Endothelial cell (in vitro differentiated cells): ENCODE data around the gene ANKIB1. TPM values are rescaled to one million over a fixed set of nuclear protein-coding genes. Genes with fewer than 3 reads are reported as not detected.

Experiments used
- DNase-seq: peaks from one replicate; pipeline ENCODE4 v3.0.0; 2021; ENCODE audit warnings: low spot score
- H3K27ac Mint-ChIP-seq: one replicate; pipeline ENCODE4 v1.8.0; 2021; ENCODE audit warnings: mixed read lengths, inconsistent platforms; ENCODE audit not compliant: unreplicated experiment
- H3K27me3 Mint-ChIP-seq: one replicate; pipeline ENCODE4 v1.8.0; 2021; ENCODE audit warnings: mild to moderate bottlenecking, moderate library complexity, mixed read lengths, inconsistent platforms; ENCODE audit not compliant: unreplicated experiment
- H3K36me3 Mint-ChIP-seq: one replicate; pipeline ENCODE4 v1.8.0; 2021; ENCODE audit warnings: mild to moderate bottlenecking, low read depth, mixed read lengths, inconsistent platforms; ENCODE audit not compliant: unreplicated experiment
- H3K4me1 Mint-ChIP-seq: one replicate; pipeline ENCODE4 v1.8.0; 2021; ENCODE audit warnings: mild to moderate bottlenecking, mixed read lengths, inconsistent platforms; ENCODE audit not compliant: unreplicated experiment
- H3K4me3 Mint-ChIP-seq: one replicate; pipeline ENCODE4 v1.8.0; 2021; ENCODE audit warnings: mild to moderate bottlenecking, mixed read lengths, inconsistent platforms; ENCODE audit not compliant: unreplicated experiment
- H3K9me3 Mint-ChIP-seq: one replicate; pipeline ENCODE4 v1.8.0; 2021; ENCODE audit warnings: mixed read lengths, inconsistent platforms; ENCODE audit not compliant: unreplicated experiment
- CTCF ChIP-seq: fragments of 200-600 bp; sonication (generic); IDR thresholded peaks from one replicate; pipeline ENCODE4 v1.5.0; 2021; ENCODE audit warnings: antibody characterized with exemption; ENCODE audit not compliant: unreplicated experiment
- long read RNA-seq: library from polyadenylated mRNA; unstranded; transcript quantifications from one replicate; pipeline ENCODE4 v2.0.0, GENCODE V29; 2020; ENCODE audit not compliant: unreplicated experiment
- total RNA-seq: library from RNA; stranded (reverse); fragmentation: NEBNext Ultra II Directional; extraction: Animal tissue kit (Norgen Biotek cat#: 25700); gene quantifications from one replicate; pipeline ENCODE4 v1.2.1, GENCODE V29; 2021; ENCODE audit not compliant: unreplicated experiment

Gene ANKIB1
- total RNA-seq, result 51.0 TPM
- long read RNA-seq, partial matches to known transcripts, result 1 of 1 reads
- long read RNA-seq, other reads (novel, unspliced or antisense), result 0 of 1 reads

GRCh38 chr7:92245487-92246359 lies at the start of gene ANKIB1, which contains the start of gene KRIT1:
TSS of gene ANKIB1 (plus strand) at chr7:92245974. CDS start at chr7:92294979, 49,005 bp downstream.
TSS of gene KRIT1 (minus strand) at chr7:92245914. CDS start at chr7:92242135, 3,779 bp downstream.
- no peaks in the 10 kb centered on the region for H3K9me3 Mint-ChIP-seq
- DNase-seq, result peak; percentile 79
- H3K27ac Mint-ChIP-seq, result peak within 1 kb of the TSS; percentile 98
- H3K4me1 Mint-ChIP-seq, result peaks cover 32% of the 10 kb centered on the region
- H3K36me3 Mint-ChIP-seq, result peaks cover 6% of the 10 kb centered on the region
- TF ChIP-seq CTCF, result no peak
- peaks cover 10% of the 10 kb centered on the region for H3K27me3 Mint-ChIP-seq
- peak within 1 kb of the TSS; percentile 100 for H3K4me3 Mint-ChIP-seq

DNA sequence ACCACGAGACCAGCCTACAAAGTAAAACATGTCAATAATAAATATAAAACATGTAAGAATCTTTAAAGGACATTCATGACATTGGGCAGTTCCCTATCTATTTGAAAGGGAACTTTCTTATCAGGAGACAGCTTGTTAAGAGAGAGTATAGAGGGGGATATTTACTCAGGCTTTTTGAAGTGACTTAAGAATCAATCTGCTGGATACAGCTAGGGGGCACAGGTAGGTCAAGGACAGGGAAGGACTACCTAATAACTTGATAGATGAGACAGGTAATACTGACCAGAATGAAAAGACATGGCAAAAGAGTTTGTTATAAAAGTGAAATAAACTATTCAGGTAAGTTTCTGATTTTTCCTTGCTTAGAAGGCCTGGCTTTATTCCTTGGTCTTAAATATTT lies 45.0 kb upstream of the ANKIB1 start:
- H3K27me3 Mint-ChIP-seq, result no peaks in the 10 kb centered on the region
- H3K4me1 Mint-ChIP-seq, result no peaks in the 10 kb centered on the region
- no peak overlapping the region for H3K4me3 Mint-ChIP-seq
- no peaks in the 10 kb centered on the region for H3K9me3 Mint-ChIP-seq
- TF ChIP-seq CTCF, result no peak
- H3K27ac Mint-ChIP-seq, result no peak overlapping the region
- H3K36me3 Mint-ChIP-seq, result peaks cover 14% of the 10 kb centered on the region
- no peak for DNase-seq

DNA sequence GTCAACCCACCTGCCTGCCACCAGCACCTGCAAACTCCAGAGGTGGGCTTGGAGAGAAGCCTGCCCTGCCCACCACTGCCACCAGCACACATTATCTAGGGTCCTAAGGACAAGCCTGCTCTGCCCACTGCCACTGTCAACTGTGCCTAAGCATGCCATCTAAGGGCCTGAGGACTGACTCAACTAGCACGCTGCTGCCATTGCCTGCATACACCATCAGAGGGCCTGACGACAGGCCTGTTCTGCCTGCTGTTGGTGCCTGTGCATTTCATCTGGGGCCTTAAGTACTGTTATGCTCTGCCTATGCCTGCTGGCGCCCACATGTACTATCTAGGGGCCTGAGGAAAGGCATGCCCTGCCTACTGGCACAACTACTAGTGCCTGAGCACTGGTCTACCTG lies 39.8 kb upstream of the ANKIB1 start:
- no peaks in the 10 kb centered on the region for H3K9me3 Mint-ChIP-seq
- no peak overlapping the region for H3K27ac Mint-ChIP-seq
- peaks cover 8% of the 10 kb centered on the region for H3K36me3 Mint-ChIP-seq
- DNase-seq, result no peak
- no peak overlapping the region for H3K4me3 Mint-ChIP-seq
- TF ChIP-seq CTCF, result no peak
- H3K4me1 Mint-ChIP-seq, result no peaks in the 10 kb centered on the region
- H3K27me3 Mint-ChIP-seq, result no peaks in the 10 kb centered on the region

DNA sequence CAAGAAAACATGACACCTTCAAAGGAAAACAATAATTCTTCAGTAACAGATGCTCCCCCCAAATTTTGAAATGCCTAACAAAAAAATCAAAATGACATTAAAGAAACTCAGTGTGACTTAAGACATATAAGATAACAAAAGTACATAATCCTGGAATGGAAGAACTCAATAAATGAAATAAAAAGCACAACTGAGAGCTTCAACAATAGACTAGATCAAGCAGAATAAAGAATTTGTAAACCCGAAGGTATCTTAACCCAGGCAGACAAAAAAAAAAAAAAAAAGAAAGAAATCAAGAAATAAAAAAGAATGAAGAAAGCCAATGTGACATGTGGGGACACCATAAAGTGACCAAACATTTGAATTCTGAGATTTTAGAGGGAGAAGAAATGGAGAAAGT lies 39.1 kb upstream of the ANKIB1 start:
- H3K27ac Mint-ChIP-seq, result no peak overlapping the region
- no peaks in the 10 kb centered on the region for H3K9me3 Mint-ChIP-seq
- H3K27me3 Mint-ChIP-seq, result no peaks in the 10 kb centered on the region
- no peak for DNase-seq
- no peaks in the 10 kb centered on the region for H3K4me1 Mint-ChIP-seq
- peaks cover 12% of the 10 kb centered on the region for H3K36me3 Mint-ChIP-seq
- no peak for TF ChIP-seq CTCF
- no peak overlapping the region for H3K4me3 Mint-ChIP-seq

DNA sequence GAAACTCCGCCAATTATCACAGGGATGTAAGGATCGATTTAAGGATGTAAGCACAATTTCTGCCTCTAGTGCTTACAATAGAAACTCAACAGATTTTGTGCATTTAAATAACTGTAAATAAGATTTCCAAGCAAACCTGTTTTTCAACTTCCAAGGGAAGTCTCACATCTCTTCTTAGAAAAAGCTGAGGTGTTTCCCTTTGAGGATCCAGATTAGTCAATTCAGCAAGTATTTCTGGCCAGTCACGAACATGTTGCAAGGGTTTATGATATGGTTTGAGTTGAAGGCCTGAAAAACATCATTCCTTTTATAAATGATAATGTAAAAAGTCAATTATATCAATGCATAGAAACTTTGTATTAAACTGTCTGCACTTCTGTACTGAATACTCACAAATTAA lies 24.0 kb upstream of the ANKIB1 start:
- Mint-ChIP-seq H3K36me3 (peaks cover 8% of the 10 kb centered on the region), H3K4me1 (no peaks in the 10 kb centered on the region)

More for the DNA sequence above, 24.0 kb upstream of the ANKIB1 start:
- no peak for TF ChIP-seq CTCF
- DNase-seq, result no peak
- Mint-ChIP-seq H3K4me3 (no peak overlapping the region), H3K27ac (no peak overlapping the region), H3K9me3 (no peaks in the 10 kb centered on the region), H3K27me3 (no peaks in the 10 kb centered on the region)
